Sigmoid colon (tissue), 4 donors: ENCODE data around the gene CAMK4.

Experiments
- EP300 ChIP-seq, 4 donors: sonication (generic); formaldehyde crosslinking; IDR thresholded peaks; one replicate each; pipeline ENCODE4 v1.6.1; 2017; ENCODE audit warnings: antibody characterized with exemption in 4 of 4
- POLR2A ChIP-seq, 2 donors: fragments of 450-650 bp; IDR thresholded peaks; one replicate each; pipeline ENCODE4 v1.6.1; 2016; ENCODE audit warnings: antibody characterized with exemption in 2 of 2, mild to moderate bottlenecking in 2 of 2, moderate library complexity in 2 of 2
- POLR2AphosphoS5 ChIP-seq, 4 donors: sonication (generic); formaldehyde crosslinking; IDR thresholded peaks; one replicate each; pipeline ENCODE4 v1.6.1; 2017; ENCODE audit warnings: antibody characterized with exemption in 4 of 4
- TF ChIP-seq, protein P1 (sequence below), 4 experiments: fragments of 450-650 bp in 3 of 4; fragments of 200-600 bp in 1 of 4; IDR thresholded peaks; one replicate each; pipeline ENCODE4 v1.5.1; 2016 to 2019; ENCODE audit warnings: antibody characterized with exemption in 4 of 4, mild to moderate bottlenecking in 3 of 4, moderate library complexity in 2 of 4

DNA sequence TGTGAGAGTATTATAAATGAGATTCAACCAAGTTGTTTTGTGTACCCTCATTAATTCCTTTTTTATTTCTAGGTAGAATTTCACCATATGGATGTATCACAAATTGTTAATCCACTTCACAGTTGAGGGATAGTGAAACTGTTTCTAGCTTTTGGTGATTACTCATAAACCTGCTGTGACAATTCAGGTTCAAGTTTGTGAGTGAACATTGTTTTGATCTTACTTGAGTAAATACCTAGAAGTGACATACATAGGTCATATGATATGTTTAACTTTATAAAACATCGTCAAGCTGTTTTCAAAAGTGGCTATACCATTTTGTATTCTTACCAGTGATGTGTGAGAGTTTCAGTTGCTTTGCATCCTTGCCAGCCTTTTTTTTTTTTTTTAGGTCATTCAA is 112.9 kb downstream of the CAMK4 start:
- TF ChIP-seq, protein P1, sequence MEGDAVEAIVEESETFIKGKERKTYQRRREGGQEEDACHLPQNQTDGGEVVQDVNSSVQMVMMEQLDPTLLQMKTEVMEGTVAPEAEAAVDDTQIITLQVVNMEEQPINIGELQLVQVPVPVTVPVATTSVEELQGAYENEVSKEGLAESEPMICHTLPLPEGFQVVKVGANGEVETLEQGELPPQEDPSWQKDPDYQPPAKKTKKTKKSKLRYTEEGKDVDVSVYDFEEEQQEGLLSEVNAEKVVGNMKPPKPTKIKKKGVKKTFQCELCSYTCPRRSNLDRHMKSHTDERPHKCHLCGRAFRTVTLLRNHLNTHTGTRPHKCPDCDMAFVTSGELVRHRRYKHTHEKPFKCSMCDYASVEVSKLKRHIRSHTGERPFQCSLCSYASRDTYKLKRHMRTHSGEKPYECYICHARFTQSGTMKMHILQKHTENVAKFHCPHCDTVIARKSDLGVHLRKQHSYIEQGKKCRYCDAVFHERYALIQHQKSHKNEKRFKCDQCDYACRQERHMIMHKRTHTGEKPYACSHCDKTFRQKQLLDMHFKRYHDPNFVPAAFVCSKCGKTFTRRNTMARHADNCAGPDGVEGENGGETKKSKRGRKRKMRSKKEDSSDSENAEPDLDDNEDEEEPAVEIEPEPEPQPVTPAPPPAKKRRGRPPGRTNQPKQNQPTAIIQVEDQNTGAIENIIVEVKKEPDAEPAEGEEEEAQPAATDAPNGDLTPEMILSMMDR (IDR thresholded peaks at IDR 0.05) = no peak
- TF ChIP-seq POLR2A (IDR thresholded peaks at IDR 0.05) (no peak), POLR2AphosphoS5 (IDR thresholded peaks at IDR 0.05) (no peak), EP300 (IDR thresholded peaks at IDR 0.05) (no peak)
